GM12865 (cell line): Measurements from ENCODE around the gene TLL1.

Source experiments
- DNase-seq: peaks from one replicate; pipeline ENCODE4 v3.0.0; 2010; ENCODE audit warnings: low read depth
- H3K4me3 ChIP-seq: 2 replicates; pipeline ENCODE4 v1.5.1; 2011; ENCODE audit warnings: mild to moderate bottlenecking, low read depth, low read length, control low read depth
- TF ChIP-seq, protein P1 (sequence below): IDR thresholded peaks from 2 replicates; pipeline ENCODE4 v1.5.1; 2011; ENCODE audit warnings: low read length, control low read depth, low read depth, inconsistent platforms; ENCODE audit not compliant: insufficient read depth; ENCODE audit errors: missing control alignments

The TLL1 gene

DNA sequence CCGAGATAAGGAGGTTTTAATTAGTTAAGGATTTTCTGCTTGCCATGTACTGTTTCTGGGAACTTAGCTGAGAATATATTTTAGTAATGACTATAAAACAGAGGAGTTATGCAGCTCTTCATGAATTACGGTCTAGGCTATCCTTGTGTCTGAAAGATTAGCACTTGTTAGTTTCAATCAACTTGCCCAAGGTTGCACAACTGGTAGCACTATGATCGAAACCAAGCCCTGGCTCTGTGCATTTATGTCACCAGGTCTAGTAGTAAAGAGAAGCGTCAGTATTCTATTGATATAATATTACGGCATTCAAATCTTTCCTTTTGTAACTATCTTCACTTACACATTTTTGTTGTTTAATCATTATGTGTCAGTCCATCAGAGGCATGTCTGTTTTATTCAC lies 176.0 kb downstream of the TLL1 start:
- H3K4me3 ChIP-seq, result no peak overlapping the region
- DNase-seq, result no peak
- TF ChIP-seq, protein P1, sequence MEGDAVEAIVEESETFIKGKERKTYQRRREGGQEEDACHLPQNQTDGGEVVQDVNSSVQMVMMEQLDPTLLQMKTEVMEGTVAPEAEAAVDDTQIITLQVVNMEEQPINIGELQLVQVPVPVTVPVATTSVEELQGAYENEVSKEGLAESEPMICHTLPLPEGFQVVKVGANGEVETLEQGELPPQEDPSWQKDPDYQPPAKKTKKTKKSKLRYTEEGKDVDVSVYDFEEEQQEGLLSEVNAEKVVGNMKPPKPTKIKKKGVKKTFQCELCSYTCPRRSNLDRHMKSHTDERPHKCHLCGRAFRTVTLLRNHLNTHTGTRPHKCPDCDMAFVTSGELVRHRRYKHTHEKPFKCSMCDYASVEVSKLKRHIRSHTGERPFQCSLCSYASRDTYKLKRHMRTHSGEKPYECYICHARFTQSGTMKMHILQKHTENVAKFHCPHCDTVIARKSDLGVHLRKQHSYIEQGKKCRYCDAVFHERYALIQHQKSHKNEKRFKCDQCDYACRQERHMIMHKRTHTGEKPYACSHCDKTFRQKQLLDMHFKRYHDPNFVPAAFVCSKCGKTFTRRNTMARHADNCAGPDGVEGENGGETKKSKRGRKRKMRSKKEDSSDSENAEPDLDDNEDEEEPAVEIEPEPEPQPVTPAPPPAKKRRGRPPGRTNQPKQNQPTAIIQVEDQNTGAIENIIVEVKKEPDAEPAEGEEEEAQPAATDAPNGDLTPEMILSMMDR, result no peak

DNA sequence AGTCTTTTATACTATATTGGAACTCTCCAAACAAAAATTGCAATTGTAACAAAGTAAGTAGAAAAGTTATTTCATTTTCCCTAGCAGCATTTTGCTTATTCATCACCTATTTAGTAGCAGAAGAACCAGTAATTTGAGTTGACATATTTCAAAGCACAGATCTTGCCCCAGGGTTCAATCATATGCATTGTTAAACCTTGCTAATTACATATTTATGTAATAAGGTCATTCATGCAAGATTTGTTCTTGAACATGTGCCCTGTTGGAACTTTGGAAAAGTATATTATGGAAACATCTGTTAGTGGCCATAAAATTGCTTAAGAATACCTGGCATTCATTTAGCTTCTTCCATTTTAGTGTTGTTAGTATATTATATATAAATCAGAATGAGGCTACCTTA lies 191.7 kb downstream of the TLL1 start:
- TF ChIP-seq, protein P1, result no peak
- H3K4me3 ChIP-seq, result no peak overlapping the region
- DNase-seq, result no peak

DNA sequence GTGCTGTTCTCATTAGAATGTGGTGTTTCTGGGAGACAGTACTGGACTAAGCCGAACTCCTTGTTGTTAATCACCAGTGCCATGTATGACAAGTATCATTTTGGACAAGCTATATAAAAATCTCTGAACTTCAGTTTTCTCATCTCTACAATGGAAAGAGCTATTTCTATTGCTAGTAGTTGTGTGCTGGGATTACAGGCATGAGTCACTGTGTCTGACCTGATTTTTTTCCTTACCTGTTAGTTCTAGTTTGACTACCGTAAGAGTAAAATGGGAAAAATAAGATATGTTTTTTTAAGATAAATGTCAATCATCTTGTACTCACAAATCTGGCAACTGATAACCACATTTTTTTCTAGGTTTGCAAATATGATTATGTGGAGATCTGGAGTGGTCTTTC lies 192.3 kb downstream of the TLL1 start:
- DNase-seq, result no peak
- H3K4me3 ChIP-seq, result no peak overlapping the region
- TF ChIP-seq, protein P1, result no peak

DNA sequence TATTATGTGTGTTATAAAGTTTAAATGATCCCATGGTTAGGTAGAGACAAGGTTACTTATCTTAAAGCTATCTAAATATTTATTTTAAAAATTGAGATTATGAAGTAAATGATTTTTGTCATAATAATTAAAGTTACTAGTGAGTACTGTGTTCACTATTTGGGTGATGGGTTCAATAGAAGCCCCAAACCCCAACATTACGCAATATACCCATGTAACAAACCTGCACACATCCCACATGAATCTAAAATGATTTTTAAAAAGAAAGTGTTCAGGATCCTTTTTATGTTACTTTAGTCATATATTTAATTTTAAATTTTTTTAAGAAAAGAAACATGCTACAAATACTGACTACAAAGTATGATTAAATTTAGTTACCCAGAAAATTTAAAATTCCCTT lies 193.9 kb downstream of the TLL1 start:
- DNase-seq, result no peak
- TF ChIP-seq, protein P1, result no peak
- no peak overlapping the region for H3K4me3 ChIP-seq

DNA sequence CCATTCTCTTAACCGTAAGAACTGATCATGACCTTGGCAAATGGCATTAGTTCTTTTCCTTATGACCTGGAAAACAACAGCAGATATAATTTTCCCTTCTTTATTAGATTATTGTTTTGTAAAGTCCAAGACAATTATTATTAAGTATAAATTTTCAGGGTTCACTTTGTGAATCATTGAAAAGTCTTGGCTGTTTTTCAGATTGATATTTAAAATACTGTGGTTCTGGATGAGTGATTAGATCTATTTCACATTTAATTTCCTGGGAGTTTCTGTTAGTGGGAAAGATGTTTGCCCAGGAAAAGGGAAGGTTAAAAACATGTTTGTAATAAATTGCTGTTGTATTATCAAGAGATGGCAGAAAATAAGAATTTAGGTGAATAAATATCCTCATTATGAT lies 194.9 kb downstream of the TLL1 start:
- no peak overlapping the region for H3K4me3 ChIP-seq
- no peak for DNase-seq
- TF ChIP-seq, protein P1, result no peak

DNA sequence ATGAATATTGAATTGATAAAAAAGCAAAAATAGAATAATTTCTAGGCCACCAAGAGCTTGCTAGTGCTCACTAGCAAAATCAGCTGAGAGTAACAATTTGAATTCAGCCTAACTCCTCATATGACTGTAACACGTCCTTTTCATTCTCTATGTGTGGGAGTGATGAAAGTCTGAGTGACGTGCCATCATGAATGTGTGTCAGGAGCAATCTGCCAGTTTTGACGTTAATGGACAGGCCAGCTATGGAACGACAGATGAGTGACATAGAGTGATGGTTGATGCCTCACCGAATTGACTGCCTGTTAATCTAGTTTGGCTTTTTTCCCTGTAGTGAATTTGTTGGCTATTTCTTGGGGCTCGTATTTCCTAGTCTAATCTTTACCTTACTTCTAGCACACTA lies 200.7 kb downstream of the TLL1 start:
- TF ChIP-seq, protein P1, result no peak
- no peak for DNase-seq
- H3K4me3 ChIP-seq, result no peak overlapping the region

DNA sequence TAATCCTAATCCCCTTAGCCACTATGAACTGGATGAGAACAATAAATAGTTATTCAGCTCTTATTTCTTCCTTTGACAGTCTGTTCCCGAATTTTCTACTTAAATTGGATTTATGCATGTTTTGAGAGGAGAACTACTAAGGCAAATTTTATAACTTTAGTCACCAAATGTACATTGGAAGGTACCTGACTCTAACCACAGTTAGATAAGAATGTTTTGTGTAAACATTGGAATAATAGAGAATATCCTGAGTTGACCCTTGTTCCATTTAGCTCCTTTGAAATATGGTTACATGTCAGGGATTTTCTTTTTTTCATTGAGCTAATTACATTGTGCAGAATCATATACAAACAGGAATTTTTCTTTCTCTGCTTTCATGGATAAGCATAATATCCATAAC lies 202.6 kb downstream of the TLL1 start:
- H3K4me3 ChIP-seq, result no peak overlapping the region
- TF ChIP-seq, protein P1, result no peak
- no peak for DNase-seq
